A673 (cell line): ENCODE results near the gene WIPF3. TPM values are rescaled to one million over a fixed set of nuclear protein-coding genes. Genes with fewer than 3 reads are reported as not detected.

Experiments
- BruUV-seq: library from RNA; stranded (reverse); fragments of 400-500 nt; replicated peaks from 2 replicates; lab custom pipeline; 2021; lab: Mats Ljungman, UMichigan
- CTCF ChIA-PET: fragments of 300-600 bp; sonication (Branson Sonifier 250); formaldehyde crosslinking; loops from one replicate; lab custom pipeline; 2022; ENCODE audit warnings: antibody characterized with exemption; lab: Charles Lee
- POLR2A ChIA-PET: fragments of 300-600 bp; sonication (Branson Sonifier 250); formaldehyde crosslinking; loops from one replicate; lab custom pipeline; 2022; ENCODE audit warnings: antibody characterized with exemption; ENCODE audit not compliant: low non-redundant PET; lab: Charles Lee
- DNase-seq: peaks from one replicate; pipeline ENCODE4 v3.0.0-alpha.2; 2015; ENCODE audit warnings: low spot score
- H3K27ac ChIP-seq: fragments of 200-600 bp; sonication (generic); 2 replicates; pipeline ENCODE4 v1.5.1; 2016; ENCODE audit warnings: mixed run types, low read depth, mild to moderate bottlenecking, mixed read lengths, antibody characterized with exemption, low read length; ENCODE audit not compliant: poor library complexity, severe bottlenecking
- H3K27me3 ChIP-seq: fragments of 200-600 bp; sonication (generic); replicated peaks from 2 replicates; pipeline ENCODE4 v1.6.1; 2017; ENCODE audit warnings: mixed run types, low read depth, mild to moderate bottlenecking, mixed read lengths, antibody characterized with exemption, low read length; ENCODE audit not compliant: insufficient read depth, poor library complexity
- H3K36me3 ChIP-seq: fragments of 200-600 bp; sonication (generic); 2 replicates; pipeline ENCODE4 v1.6.1; 2016; ENCODE audit warnings: mixed run types, mild to moderate bottlenecking, mixed read lengths, antibody characterized with exemption, low read length; ENCODE audit not compliant: insufficient read depth, poor library complexity, severe bottlenecking
- H3K4me1 ChIP-seq: fragments of 200-600 bp; sonication (generic); 2 replicates; pipeline ENCODE4 v1.6.1; 2017; ENCODE audit warnings: mixed run types, mild to moderate bottlenecking, mixed read lengths, antibody characterized with exemption, low read length; ENCODE audit not compliant: insufficient read depth, poor library complexity, severe bottlenecking
- H3K4me3 ChIP-seq: fragments of 200-600 bp; sonication (generic); 2 replicates; pipeline ENCODE4 v1.5.1; 2016; ENCODE audit warnings: low read depth, mixed run types, mild to moderate bottlenecking, mixed read lengths, low read length; ENCODE audit not compliant: poor library complexity, severe bottlenecking
- H3K9me3 ChIP-seq: fragments of 200-600 bp; sonication (generic); 2 replicates; pipeline ENCODE4 v1.6.1; 2016; ENCODE audit warnings: mixed run types, low read depth, mild to moderate bottlenecking, mixed read lengths, antibody characterized with exemption, low read length; ENCODE audit not compliant: poor library complexity, severe bottlenecking
- CTCF ChIP-seq: fragments of 300-800, 200-600 bp; sonication (generic); conservative IDR thresholded peaks from 2 replicates; pipeline ENCODE4 v1.5.1; 2017; ENCODE audit warnings: low read depth, mild to moderate bottlenecking, antibody characterized with exemption, low read length, moderate library complexity, mixed read lengths
- EZH2 ChIP-seq: fragments of 200-600 bp; sonication (generic); IDR thresholded peaks from 2 replicates; pipeline ENCODE4 v1.6.1; 2017; ENCODE audit warnings: borderline replicate concordance, low read depth, mild to moderate bottlenecking, mixed read lengths, antibody characterized with exemption, low read length; ENCODE audit not compliant: poor library complexity, severe bottlenecking
- intact Hi-C: fragments of 100-400 bp; cut with micrococcal nuclease; formaldehyde crosslinking; loops from one replicate; pipeline ENCODE4 v1.10.0; 2022; ENCODE audit not compliant: unreplicated experiment
- total RNA-seq: library from RNA; stranded (reverse); gene quantifications from 2 replicates; pipeline ENCODE4 v1.2.3, GENCODE V29; 2021

WIPF3 gene
- total RNA-seq, 1 experiment from 2014 or later, result 0.21 TPM

- no TSS peak for BruUV-seq
- no peak for DNase-seq
- Histone ChIP-seq H3K4me3 (no peak overlapping the region), H3K4me1 (no peaks in the 10 kb centered on the region), H3K27ac (no peak overlapping the region), H3K36me3 (no peaks in the 10 kb centered on the region), H3K9me3 (no peaks in the 10 kb centered on the region), H3K27me3 (peaks cover 6% of the 10 kb centered on the region)
- ChIA-PET POLR2A (no interaction called here), CTCF (no interaction called here)
- TF ChIP-seq EZH2 (no peak), CTCF (no peak)
- intact Hi-C loops, result no loop called here
Measured at GRCh38 chr7:29826904-29827303, 20.6 kb downstream of the WIPF3 start.

GRCh38 chr7:29831705-29832104 is 25.4 kb downstream of the WIPF3 start:
- POLR2A ChIA-PET, result no interaction called here
- TF ChIP-seq CTCF (no peak), EZH2 (no peak)
- Histone ChIP-seq H3K27me3 (no peaks in the 10 kb centered on the region), H3K4me3 (no peak overlapping the region), H3K9me3 (no peaks in the 10 kb centered on the region), H3K36me3 (no peaks in the 10 kb centered on the region), H3K27ac (no peak overlapping the region), H3K4me1 (no peaks in the 10 kb centered on the region)
- CTCF ChIA-PET, result no interaction called here
- DNase-seq, result no peak
- intact Hi-C loops, result no loop called here
- no TSS peak for BruUV-seq

GRCh38 chr7:29833929-29834328 is 27.6 kb downstream of the WIPF3 start:
- intact Hi-C loops, result no loop called here

More at GRCh38 chr7:29833929-29834328, 27.6 kb downstream of the WIPF3 start:
- Histone ChIP-seq H3K9me3 (no peaks in the 10 kb centered on the region), H3K4me3 (no peak overlapping the region), H3K27ac (no peak overlapping the region), H3K27me3 (no peaks in the 10 kb centered on the region), H3K36me3 (no peaks in the 10 kb centered on the region), H3K4me1 (no peaks in the 10 kb centered on the region)
- ChIA-PET POLR2A (no interaction called here), CTCF (no interaction called here)
- TF ChIP-seq EZH2, result no peak
- TF ChIP-seq CTCF, result no peak
- BruUV-seq, result no TSS peak
- DNase-seq, result no peak
